WTC11 (cell line): ENCODE measurements around the gene CEP85L.

Source experiments
- CREB1 ChIP-seq: sonication (generic); formaldehyde crosslinking; IDR thresholded peaks from 2 replicates; pipeline ENCODE4 v1.8.0; 2023; ENCODE audit warnings: mild to moderate bottlenecking, missing genetic modification reagents
- ESRRA ChIP-seq: sonication (generic); formaldehyde crosslinking; IDR thresholded peaks from 2 replicates; pipeline ENCODE4 v1.8.1; 2022; ENCODE audit warnings: mild to moderate bottlenecking, missing genetic modification reagents, borderline replicate concordance
- NFYB ChIP-seq: sonication (generic); formaldehyde crosslinking; conservative IDR thresholded peaks from 2 replicates; pipeline ENCODE4 v1.8.0; 2022; ENCODE audit warnings: low read depth, missing genetic modification reagents
- TF ChIP-seq, protein P1 (sequence below): fragments of 200-600 bp; IDR thresholded peaks from 2 replicates; pipeline ENCODE4 v1.8.0; 2022; ENCODE audit warnings: antibody characterized with exemption
- TF ChIP-seq, protein P2 (sequence below): sonication (generic); formaldehyde crosslinking; IDR thresholded peaks from 2 replicates; pipeline ENCODE4 v1.8.0; 2023; ENCODE audit warnings: mild to moderate bottlenecking, missing genetic modification reagents
- TF ChIP-seq, protein P3 (sequence below): sonication (generic); formaldehyde crosslinking; IDR thresholded peaks from 2 replicates; pipeline ENCODE4 v1.8.1; 2023; ENCODE audit warnings: mild to moderate bottlenecking, missing genetic modification reagents, moderate library complexity
- TF ChIP-seq, protein P4 (sequence below): sonication (generic); formaldehyde crosslinking; IDR thresholded peaks from 2 replicates; pipeline ENCODE4 v1.8.0; 2022; ENCODE audit warnings: mild to moderate bottlenecking, missing genetic modification reagents
- TF ChIP-seq, protein P5 (sequence below): sonication (generic); formaldehyde crosslinking; IDR thresholded peaks from 2 replicates; pipeline ENCODE4 v1.8.1; 2023; ENCODE audit warnings: mild to moderate bottlenecking, moderate library complexity, missing genetic modification reagents
- TF ChIP-seq, protein P6 (sequence below): sonication (generic); formaldehyde crosslinking; IDR thresholded peaks from 2 replicates; pipeline ENCODE4 v1.8.1; 2023; ENCODE audit warnings: mild to moderate bottlenecking, missing genetic modification reagents, moderate library complexity
- TF ChIP-seq, protein P7 (sequence below): sonication (generic); formaldehyde crosslinking; IDR thresholded peaks from 2 replicates; pipeline ENCODE4 v1.8.1; 2023; ENCODE audit warnings: mild to moderate bottlenecking, missing genetic modification reagents
- TF ChIP-seq, protein P8 (sequence below): fragments of 250-450 bp; sonication (Bioruptor Pico); IDR thresholded peaks from 2 replicates; pipeline ENCODE4 v2.1.2; 2022; ENCODE audit warnings: mild to moderate bottlenecking, moderate library complexity

DNA sequence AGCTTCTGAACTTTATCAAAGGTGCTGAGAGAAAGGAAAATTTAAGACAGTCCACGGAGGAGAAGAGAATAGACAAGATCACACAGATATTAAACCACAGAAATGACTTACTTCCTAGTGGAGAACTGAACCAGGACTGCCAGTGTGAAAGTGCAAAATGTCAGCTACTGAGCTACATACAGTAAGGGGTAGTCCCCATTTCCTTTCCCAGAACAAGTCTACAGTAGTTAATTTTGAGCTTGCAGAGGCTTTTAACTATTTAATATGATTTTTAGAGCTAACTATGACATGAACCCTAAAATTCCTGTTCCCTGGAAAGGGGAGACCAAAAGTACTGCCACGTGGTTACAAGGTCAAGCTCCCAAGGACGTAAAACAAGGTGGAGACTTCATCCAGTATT is 45.1 kb downstream of the CEP85L start:
- TF ChIP-seq, protein P1, sequence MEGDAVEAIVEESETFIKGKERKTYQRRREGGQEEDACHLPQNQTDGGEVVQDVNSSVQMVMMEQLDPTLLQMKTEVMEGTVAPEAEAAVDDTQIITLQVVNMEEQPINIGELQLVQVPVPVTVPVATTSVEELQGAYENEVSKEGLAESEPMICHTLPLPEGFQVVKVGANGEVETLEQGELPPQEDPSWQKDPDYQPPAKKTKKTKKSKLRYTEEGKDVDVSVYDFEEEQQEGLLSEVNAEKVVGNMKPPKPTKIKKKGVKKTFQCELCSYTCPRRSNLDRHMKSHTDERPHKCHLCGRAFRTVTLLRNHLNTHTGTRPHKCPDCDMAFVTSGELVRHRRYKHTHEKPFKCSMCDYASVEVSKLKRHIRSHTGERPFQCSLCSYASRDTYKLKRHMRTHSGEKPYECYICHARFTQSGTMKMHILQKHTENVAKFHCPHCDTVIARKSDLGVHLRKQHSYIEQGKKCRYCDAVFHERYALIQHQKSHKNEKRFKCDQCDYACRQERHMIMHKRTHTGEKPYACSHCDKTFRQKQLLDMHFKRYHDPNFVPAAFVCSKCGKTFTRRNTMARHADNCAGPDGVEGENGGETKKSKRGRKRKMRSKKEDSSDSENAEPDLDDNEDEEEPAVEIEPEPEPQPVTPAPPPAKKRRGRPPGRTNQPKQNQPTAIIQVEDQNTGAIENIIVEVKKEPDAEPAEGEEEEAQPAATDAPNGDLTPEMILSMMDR, result no peak
- no peak for TF ChIP-seq NFYB
- TF ChIP-seq, protein P2, sequence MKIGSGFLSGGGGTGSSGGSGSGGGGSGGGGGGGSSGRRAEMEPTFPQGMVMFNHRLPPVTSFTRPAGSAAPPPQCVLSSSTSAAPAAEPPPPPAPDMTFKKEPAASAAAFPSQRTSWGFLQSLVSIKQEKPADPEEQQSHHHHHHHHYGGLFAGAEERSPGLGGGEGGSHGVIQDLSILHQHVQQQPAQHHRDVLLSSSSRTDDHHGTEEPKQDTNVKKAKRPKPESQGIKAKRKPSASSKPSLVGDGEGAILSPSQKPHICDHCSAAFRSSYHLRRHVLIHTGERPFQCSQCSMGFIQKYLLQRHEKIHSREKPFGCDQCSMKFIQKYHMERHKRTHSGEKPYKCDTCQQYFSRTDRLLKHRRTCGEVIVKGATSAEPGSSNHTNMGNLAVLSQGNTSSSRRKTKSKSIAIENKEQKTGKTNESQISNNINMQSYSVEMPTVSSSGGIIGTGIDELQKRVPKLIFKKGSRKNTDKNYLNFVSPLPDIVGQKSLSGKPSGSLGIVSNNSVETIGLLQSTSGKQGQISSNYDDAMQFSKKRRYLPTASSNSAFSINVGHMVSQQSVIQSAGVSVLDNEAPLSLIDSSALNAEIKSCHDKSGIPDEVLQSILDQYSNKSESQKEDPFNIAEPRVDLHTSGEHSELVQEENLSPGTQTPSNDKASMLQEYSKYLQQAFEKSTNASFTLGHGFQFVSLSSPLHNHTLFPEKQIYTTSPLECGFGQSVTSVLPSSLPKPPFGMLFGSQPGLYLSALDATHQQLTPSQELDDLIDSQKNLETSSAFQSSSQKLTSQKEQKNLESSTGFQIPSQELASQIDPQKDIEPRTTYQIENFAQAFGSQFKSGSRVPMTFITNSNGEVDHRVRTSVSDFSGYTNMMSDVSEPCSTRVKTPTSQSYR (CRISPR knock-in tag), result no peak
- TF ChIP-seq, protein P3, sequence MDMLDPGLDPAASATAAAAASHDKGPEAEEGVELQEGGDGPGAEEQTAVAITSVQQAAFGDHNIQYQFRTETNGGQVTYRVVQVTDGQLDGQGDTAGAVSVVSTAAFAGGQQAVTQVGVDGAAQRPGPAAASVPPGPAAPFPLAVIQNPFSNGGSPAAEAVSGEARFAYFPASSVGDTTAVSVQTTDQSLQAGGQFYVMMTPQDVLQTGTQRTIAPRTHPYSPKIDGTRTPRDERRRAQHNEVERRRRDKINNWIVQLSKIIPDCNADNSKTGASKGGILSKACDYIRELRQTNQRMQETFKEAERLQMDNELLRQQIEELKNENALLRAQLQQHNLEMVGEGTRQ (CRISPR knock-in tag), result no peak
- TF ChIP-seq, protein P4, sequence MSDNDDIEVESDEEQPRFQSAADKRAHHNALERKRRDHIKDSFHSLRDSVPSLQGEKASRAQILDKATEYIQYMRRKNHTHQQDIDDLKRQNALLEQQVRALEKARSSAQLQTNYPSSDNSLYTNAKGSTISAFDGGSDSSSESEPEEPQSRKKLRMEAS (CRISPR knock-in tag), result no peak
- TF ChIP-seq ESRRA (CRISPR knock-in tag), result no peak
- TF ChIP-seq, protein P5, sequence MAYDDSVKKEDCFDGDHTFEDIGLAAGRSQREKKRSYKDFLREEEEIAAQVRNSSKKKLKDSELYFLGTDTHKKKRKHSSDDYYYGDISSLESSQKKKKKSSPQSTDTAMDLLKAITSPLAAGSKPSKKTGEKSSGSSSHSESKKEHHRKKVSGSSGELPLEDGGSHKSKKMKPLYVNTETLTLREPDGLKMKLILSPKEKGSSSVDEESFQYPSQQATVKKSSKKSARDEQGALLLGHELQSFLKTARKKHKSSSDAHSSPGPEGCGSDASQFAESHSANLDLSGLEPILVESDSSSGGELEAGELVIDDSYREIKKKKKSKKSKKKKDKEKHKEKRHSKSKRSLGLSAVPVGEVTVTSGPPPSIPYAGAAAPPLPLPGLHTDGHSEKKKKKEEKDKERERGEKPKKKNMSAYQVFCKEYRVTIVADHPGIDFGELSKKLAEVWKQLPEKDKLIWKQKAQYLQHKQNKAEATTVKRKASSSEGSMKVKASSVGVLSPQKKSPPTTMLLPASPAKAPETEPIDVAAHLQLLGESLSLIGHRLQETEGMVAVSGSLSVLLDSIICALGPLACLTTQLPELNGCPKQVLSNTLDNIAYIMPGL (CRISPR knock-in tag), result no peak
- TF ChIP-seq, protein P6, sequence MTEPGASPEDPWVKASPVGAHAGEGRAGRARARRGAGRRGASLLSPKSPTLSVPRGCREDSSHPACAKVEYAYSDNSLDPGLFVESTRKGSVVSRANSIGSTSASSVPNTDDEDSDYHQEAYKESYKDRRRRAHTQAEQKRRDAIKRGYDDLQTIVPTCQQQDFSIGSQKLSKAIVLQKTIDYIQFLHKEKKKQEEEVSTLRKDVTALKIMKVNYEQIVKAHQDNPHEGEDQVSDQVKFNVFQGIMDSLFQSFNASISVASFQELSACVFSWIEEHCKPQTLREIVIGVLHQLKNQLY (CRISPR knock-in tag), result no peak
- TF ChIP-seq, protein P7, sequence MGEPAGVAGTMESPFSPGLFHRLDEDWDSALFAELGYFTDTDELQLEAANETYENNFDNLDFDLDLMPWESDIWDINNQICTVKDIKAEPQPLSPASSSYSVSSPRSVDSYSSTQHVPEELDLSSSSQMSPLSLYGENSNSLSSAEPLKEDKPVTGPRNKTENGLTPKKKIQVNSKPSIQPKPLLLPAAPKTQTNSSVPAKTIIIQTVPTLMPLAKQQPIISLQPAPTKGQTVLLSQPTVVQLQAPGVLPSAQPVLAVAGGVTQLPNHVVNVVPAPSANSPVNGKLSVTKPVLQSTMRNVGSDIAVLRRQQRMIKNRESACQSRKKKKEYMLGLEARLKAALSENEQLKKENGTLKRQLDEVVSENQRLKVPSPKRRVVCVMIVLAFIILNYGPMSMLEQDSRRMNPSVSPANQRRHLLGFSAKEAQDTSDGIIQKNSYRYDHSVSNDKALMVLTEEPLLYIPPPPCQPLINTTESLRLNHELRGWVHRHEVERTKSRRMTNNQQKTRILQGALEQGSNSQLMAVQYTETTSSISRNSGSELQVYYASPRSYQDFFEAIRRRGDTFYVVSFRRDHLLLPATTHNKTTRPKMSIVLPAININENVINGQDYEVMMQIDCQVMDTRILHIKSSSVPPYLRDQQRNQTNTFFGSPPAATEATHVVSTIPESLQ, result no peak
- TF ChIP-seq, protein P8, sequence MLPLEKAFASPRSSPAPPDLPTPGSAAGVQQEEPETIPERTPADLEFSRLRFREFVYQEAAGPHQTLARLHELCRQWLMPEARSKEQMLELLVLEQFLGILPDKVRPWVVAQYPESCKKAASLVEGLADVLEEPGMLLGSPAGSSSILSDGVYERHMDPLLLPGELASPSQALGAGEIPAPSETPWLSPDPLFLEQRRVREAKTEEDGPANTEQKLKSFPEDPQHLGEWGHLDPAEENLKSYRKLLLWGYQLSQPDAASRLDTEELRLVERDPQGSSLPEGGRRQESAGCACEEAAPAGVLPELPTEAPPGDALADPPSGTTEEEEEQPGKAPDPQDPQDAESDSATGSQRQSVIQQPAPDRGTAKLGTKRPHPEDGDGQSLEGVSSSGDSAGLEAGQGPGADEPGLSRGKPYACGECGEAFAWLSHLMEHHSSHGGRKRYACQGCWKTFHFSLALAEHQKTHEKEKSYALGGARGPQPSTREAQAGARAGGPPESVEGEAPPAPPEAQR (CRISPR knock-in tag), result no peak
- no peak for TF ChIP-seq CREB1 (CRISPR knock-in tag)
